Kidney (tissue), 14 donors: Measurements from ENCODE around the gene HPS4. TPM values are rescaled to one million over a fixed set of nuclear protein-coding genes. Genes with fewer than 3 reads are reported as not detected.

Source experiments
- DNase-seq, 5 donors: peaks; one replicate each; pipeline ENCODE4 v3.0.0-alpha.2; 2013 to 2020
- FAIRE-seq: peaks from 2 replicates; lab custom pipeline; 2012; peaks lifted over from hg19 to GRCh38; lab: Jason Lieb, UNC
- H3K27ac ChIP-seq, 2 donors: one replicate each; pipeline ENCODE4 v1.7.0; 2013; ENCODE audit warnings: low read depth in 2 of 2, low read length in 2 of 2, inconsistent platforms in 1 of 2
- H3K27me3 ChIP-seq: one replicate; pipeline ENCODE4 v1.7.1; 2013; ENCODE audit warnings: low read length, inconsistent platforms; ENCODE audit not compliant: control insufficient read depth, insufficient read depth
- H3K36me3 ChIP-seq, 3 donors: one replicate each; pipeline versions ENCODE4 v1.7.0 to v1.7.1; 2013; ENCODE audit warnings: low read length in 3 of 3, control low read depth in 1 of 3, inconsistent platforms in 1 of 3; ENCODE audit not compliant: insufficient read depth in 3 of 3, control insufficient read depth in 2 of 3
- H3K4me1 ChIP-seq, 3 donors: one replicate each; pipeline versions ENCODE4 v1.7.0 to v1.7.1; 2013; ENCODE audit warnings: low read length in 3 of 3, inconsistent platforms in 1 of 3, low read depth in 1 of 3; ENCODE audit not compliant: control insufficient read depth in 2 of 3, insufficient read depth in 2 of 3
- H3K4me3 ChIP-seq, 3 donors: one replicate each; pipeline versions ENCODE4 v1.7.0 to v1.8.1; 2013; ENCODE audit warnings: low read length in 3 of 3, control low read depth in 1 of 3, inconsistent platforms in 1 of 3
- H3K9ac ChIP-seq, 3 donors: one replicate each; pipeline versions ENCODE4 v1.7.0 to v1.7.1; 2013; ENCODE audit warnings: low read length in 3 of 3, control low read depth in 1 of 3, inconsistent platforms in 1 of 3
- H3K9me3 ChIP-seq, 3 donors: one replicate each; pipeline versions ENCODE4 v1.7.0 to v1.7.1; 2013; ENCODE audit warnings: low read length in 3 of 3, control low read depth in 1 of 3, inconsistent platforms in 1 of 3; ENCODE audit not compliant: control insufficient read depth in 2 of 3, insufficient read depth in 1 of 3
- intact Hi-C: fragments of 100-400 bp; cut with DNase I; formaldehyde crosslinking; loops from one replicate; pipeline ENCODE4 v1.11.1; 2022
- polyA plus RNA-seq: library from polyadenylated mRNA; stranded (reverse); fragments of 350-450 nt; fragmentation: Illumina TruSeq; extraction: RNeasy Lipid Tissue Mini Kit (QIAGEN cat#74804); gene quantifications from one replicate; pipeline ENCODE4 v1.2.3, GENCODE V29; 2014; ENCODE audit warnings: low read depth, low replicate concordance; ENCODE audit not compliant: insufficient read depth
- total RNA-seq: library from RNA; stranded (reverse); fragmentation: NEBNext Ultra II Directional; extraction: Animal tissue kit (Norgen Biotek cat#: 25700); gene quantifications from one replicate; pipeline ENCODE4 v1.2.1, GENCODE V29; 2021
- TF ChIP-seq, protein P1 (sequence below): IDR thresholded peaks from 3 replicates; pipeline ENCODE4 v1.5.1; 2012; ENCODE audit warnings: mild to moderate bottlenecking, moderate library complexity, borderline replicate concordance; ENCODE audit not compliant: insufficient read depth; ENCODE audit errors: extremely low read depth
- donor health status: control.
- donor health status: control.
- donor health status: control.
- donor health status: control.
- donor health status: control.
- donor health status: DM: yes; HTN: yes; CAD: no.
- donor health status: Normal renal cell carcinoma (clear cell type).

HPS4 gene
- total and polyA plus RNA-seq, 2 donors from 2014 or later: 11.9 to 35.5 TPM

DNA sequence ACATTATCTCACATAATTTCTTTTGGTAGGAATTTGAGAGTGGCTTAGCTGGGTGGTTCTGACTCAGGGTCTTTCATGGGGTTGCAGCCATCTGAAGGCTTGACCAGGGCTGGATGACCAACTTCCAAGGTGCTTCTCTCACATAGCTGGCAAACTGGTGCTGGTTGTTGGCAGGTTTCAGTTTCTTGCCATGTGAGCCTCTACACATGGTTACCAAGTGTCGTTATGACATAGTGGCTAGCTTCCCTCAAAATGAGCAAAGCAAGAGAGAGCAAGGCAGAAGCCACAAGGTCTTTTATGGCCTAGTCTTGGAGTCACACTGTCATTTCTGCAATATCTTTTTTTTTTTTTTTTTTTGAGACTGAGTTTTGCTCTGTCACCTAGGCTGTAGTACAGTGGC, 32.9 kb upstream of the HPS4 start:
- FAIRE-seq: no peak
- TF ChIP-seq, protein P1, sequence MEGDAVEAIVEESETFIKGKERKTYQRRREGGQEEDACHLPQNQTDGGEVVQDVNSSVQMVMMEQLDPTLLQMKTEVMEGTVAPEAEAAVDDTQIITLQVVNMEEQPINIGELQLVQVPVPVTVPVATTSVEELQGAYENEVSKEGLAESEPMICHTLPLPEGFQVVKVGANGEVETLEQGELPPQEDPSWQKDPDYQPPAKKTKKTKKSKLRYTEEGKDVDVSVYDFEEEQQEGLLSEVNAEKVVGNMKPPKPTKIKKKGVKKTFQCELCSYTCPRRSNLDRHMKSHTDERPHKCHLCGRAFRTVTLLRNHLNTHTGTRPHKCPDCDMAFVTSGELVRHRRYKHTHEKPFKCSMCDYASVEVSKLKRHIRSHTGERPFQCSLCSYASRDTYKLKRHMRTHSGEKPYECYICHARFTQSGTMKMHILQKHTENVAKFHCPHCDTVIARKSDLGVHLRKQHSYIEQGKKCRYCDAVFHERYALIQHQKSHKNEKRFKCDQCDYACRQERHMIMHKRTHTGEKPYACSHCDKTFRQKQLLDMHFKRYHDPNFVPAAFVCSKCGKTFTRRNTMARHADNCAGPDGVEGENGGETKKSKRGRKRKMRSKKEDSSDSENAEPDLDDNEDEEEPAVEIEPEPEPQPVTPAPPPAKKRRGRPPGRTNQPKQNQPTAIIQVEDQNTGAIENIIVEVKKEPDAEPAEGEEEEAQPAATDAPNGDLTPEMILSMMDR: no peak
- Histone ChIP-seq H3K27ac (no peak overlapping the region), H3K9me3 (no peaks in the 10 kb centered on the region), H3K36me3 (no peaks in the 10 kb centered on the region), H3K9ac (no peak overlapping the region), H3K27me3 (no peaks in the 10 kb centered on the region), H3K4me3 (no peak overlapping the region), H3K4me1 (peaks cover under 1 to 15% (median 7%) of the 10 kb centered on the region in 3 donors)
- DNase-seq: no peak
- intact Hi-C loops: no loop called here

DNA sequence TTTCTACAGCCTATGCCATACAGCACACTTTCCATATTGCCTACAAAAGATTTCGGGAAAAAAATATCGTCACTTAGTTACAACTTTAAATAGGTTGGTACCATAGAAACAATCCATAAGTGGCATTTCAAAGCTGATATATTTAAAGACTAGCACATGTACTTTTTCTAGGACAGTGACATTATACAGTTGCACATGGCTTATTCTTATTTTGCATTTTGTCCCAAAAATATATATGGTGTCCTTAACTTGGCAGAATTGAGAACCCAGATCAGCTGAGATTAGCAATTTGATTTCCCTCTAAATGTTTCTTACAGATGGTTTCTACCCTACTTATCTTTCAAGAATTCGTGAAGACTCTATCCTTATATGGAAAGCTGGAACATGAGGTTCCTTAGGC, 32.3 kb upstream of the HPS4 start:
- Histone ChIP-seq H3K4me1 (peaks cover 3 to 15% (median 12%) of the 10 kb centered on the region in 3 donors), H3K9ac (no peak overlapping the region), H3K27ac (no peak overlapping the region), H3K4me3 (no peak overlapping the region), H3K9me3 (no peaks in the 10 kb centered on the region), H3K27me3 (no peaks in the 10 kb centered on the region), H3K36me3 (no peaks in the 10 kb centered on the region)
- DNase-seq (no peak), FAIRE-seq (no peak)
- intact Hi-C loops: no loop called here
- TF ChIP-seq, protein P1: no peak

- Histone ChIP-seq H3K27ac (no peak overlapping the region), H3K9me3 (no peaks in the 10 kb centered on the region), H3K27me3 (no peaks in the 10 kb centered on the region), H3K36me3 (peaks cover 0 to 4% (median 0%) of the 10 kb centered on the region in 3 donors), H3K4me3 (no peak overlapping the region), H3K4me1 (peaks cover 3 to 15% (median 12%) of the 10 kb centered on the region in 3 donors), H3K9ac (no peak overlapping the region)
- intact Hi-C loops: no loop called here
- TF ChIP-seq, protein P1: no peak
- no peak for DNase-seq
- FAIRE-seq: no peak
Measured at GRCh38 chr22:26514419-26515161, 31.0 kb upstream of the HPS4 start.
